K562 (cell line): ENCODE measurements around the gene KATNAL1.

ENCODE experiments used
- CHD4 ChIP-seq: fragments of 200-600 bp; sonication (generic); IDR thresholded peaks from 3 replicates; pipeline ENCODE4 v1.6.1; 2012; ENCODE audit warnings: low read depth, mild to moderate bottlenecking, mixed read lengths, low read length, inconsistent platforms; ENCODE audit not compliant: insufficient read depth, insufficient replicate concordance, poor library complexity, severe bottlenecking
- JUN ChIP-seq, 2 experiments: sonication (generic) in 1 of 2; formaldehyde crosslinking in 1 of 2; IDR thresholded peaks; 2 replicates each; pipeline versions ENCODE4 v1.6.1 to v1.8.0; 2012 to 2022; ENCODE audit warnings: borderline replicate concordance in 2 of 2, mild to moderate bottlenecking in 2 of 2, improper control_type of control experiment in 1 of 2, low read depth in 1 of 2, low read length in 1 of 2, missing genetic modification reagents in 1 of 2
- L3MBTL2 ChIP-seq: fragments of 450-650 bp; IDR thresholded peaks from 2 replicates; pipeline ENCODE4 v1.6.1; 2016; ENCODE audit warnings: mild to moderate bottlenecking, moderate library complexity
- MYNN ChIP-seq, 2 experiments: sonication (generic); formaldehyde crosslinking in 1 of 2; IDR thresholded peaks; 2 replicates each; pipeline versions ENCODE4 v1.5.0 to v1.6.1; 2016 to 2020; ENCODE audit warnings: antibody characterized with exemption in 1 of 2, missing genetic modification reagents in 1 of 2
- NFE2L1 ChIP-seq: fragments of 450-650 bp; IDR thresholded peaks from 2 replicates; pipeline ENCODE4 v1.6.1; 2016; ENCODE audit warnings: missing genetic modification characterization, low read depth, mild to moderate bottlenecking, missing compliant biosample characterization, moderate library complexity, borderline replicate concordance
- TCF7 ChIP-seq: sonication (generic); IDR thresholded peaks from 2 replicates; pipeline ENCODE4 v1.6.1; 2016; ENCODE audit warnings: antibody characterized with exemption, borderline replicate concordance
- ZC3H4 ChIP-seq: sonication (generic); formaldehyde crosslinking; IDR thresholded peaks from 2 replicates; pipeline ENCODE4 v1.9.0; 2021; ENCODE audit warnings: missing genetic modification reagents, borderline replicate concordance
- ZNF217 ChIP-seq: sonication (generic); formaldehyde crosslinking; IDR thresholded peaks from 2 replicates; pipeline ENCODE4 v1.8.0; 2022; ENCODE audit warnings: mild to moderate bottlenecking, missing genetic modification reagents
- TF ChIP-seq, protein P1 (sequence below), 2 experiments: fragments of 450-650 bp in 1 of 2; sonication (generic) in 1 of 2; formaldehyde crosslinking in 1 of 2; IDR thresholded peaks; 2 replicates each; pipeline versions ENCODE4 v1.7.1 to v1.9.0; 2016 to 2022; ENCODE audit warnings: inconsistent platforms in 1 of 2, mild to moderate bottlenecking in 1 of 2, missing genetic modification reagents in 1 of 2
- TF ChIP-seq, protein P2 (sequence below): IDR thresholded peaks from 2 replicates; pipeline ENCODE4 v1.6.1; 2011; ENCODE audit warnings: borderline replicate concordance, low read depth, mild to moderate bottlenecking, moderate library complexity, low read length; ENCODE audit not compliant: insufficient read depth, poor library complexity, severe bottlenecking
- TF ChIP-seq, protein P3 (sequence below), 2 experiments: fragments of 200-800 bp in 1 of 2; sonication (Bioruptor generic) in 1 of 2; sonication (generic) in 1 of 2; formaldehyde crosslinking in 1 of 2; IDR thresholded peaks in 1 of 2; conservative IDR thresholded peaks in 1 of 2; 2 replicates each; pipeline versions ENCODE4 v1.5.0 to v1.6.1; 2016 to 2020; ENCODE audit warnings: missing compliant biosample characterization in 1 of 2, missing genetic modification characterization in 1 of 2, missing genetic modification reagents in 1 of 2
- TF ChIP-seq, protein P4 (sequence below), 3 experiments: IDR thresholded peaks in 2 of 3; conservative IDR thresholded peaks in 1 of 3; 2 replicates each; pipeline ENCODE4 v1.5.1; 2011 to 2012; ENCODE audit warnings: low read length in 3 of 3, mild to moderate bottlenecking in 3 of 3, control low read depth in 2 of 3, improper control_type of control experiment in 1 of 3, inconsistent platforms in 1 of 3, low read depth in 1 of 3, mixed read lengths in 1 of 3, moderate library complexity in 1 of 3; ENCODE audit not compliant: insufficient read depth in 2 of 3

DNA sequence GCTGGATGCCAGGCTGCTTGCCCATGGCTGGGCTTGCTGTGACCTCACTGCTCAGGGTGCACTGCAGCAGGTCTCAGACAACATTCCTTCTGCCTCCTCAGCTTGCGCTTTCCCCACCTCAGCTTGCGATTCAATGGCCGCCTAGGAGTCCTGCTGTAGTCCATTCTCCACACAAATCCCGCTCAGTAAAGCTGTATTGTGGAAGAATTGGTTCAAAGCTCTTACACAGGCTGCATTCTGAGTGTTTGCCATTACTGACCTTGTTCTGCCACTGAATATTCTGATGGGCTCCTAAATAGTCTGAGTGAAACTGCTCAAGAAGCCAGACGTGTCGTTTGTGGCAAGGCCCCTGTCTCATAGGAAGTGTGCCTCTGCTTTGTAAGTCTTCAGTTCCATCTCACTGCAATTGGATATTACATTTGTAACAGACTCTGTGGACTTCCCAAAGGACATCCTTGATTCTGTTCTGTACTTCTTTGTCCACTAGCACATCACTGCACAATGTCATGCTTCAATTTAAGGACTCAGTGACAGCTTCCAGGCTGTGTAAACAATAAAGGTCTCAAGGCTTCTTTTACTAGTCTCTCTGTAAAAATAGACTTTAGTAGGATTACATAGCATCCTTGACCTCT lies 49.8 kb downstream of the KATNAL1 start:
- TF ChIP-seq, protein P1, sequence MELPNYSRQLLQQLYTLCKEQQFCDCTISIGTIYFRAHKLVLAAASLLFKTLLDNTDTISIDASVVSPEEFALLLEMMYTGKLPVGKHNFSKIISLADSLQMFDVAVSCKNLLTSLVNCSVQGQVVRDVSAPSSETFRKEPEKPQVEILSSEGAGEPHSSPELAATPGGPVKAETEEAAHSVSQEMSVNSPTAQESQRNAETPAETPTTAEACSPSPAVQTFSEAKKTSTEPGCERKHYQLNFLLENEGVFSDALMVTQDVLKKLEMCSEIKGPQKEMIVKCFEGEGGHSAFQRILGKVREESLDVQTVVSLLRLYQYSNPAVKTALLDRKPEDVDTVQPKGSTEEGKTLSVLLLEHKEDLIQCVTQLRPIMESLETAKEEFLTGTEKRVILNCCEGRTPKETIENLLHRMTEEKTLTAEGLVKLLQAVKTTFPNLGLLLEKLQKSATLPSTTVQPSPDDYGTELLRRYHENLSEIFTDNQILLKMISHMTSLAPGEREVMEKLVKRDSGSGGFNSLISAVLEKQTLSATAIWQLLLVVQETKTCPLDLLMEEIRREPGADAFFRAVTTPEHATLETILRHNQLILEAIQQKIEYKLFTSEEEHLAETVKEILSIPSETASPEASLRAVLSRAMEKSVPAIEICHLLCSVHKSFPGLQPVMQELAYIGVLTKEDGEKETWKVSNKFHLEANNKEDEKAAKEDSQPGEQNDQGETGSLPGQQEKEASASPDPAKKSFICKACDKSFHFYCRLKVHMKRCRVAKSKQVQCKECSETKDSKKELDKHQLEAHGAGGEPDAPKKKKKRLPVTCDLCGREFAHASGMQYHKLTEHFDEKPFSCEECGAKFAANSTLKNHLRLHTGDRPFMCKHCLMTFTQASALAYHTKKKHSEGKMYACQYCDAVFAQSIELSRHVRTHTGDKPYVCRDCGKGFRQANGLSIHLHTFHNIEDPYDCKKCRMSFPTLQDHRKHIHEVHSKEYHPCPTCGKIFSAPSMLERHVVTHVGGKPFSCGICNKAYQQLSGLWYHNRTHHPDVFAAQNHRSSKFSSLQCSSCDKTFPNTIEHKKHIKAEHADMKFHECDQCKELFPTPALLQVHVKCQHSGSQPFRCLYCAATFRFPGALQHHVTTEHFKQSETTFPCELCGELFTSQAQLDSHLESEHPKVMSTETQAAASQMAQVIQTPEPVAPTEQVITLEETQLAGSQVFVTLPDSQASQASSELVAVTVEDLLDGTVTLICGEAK (IDR thresholded peaks at IDR 0.05): no peak
- TF ChIP-seq, protein P1 (CRISPR knock-in tag; IDR thresholded peaks at IDR 0.05): no peak
- TF ChIP-seq, protein P2, sequence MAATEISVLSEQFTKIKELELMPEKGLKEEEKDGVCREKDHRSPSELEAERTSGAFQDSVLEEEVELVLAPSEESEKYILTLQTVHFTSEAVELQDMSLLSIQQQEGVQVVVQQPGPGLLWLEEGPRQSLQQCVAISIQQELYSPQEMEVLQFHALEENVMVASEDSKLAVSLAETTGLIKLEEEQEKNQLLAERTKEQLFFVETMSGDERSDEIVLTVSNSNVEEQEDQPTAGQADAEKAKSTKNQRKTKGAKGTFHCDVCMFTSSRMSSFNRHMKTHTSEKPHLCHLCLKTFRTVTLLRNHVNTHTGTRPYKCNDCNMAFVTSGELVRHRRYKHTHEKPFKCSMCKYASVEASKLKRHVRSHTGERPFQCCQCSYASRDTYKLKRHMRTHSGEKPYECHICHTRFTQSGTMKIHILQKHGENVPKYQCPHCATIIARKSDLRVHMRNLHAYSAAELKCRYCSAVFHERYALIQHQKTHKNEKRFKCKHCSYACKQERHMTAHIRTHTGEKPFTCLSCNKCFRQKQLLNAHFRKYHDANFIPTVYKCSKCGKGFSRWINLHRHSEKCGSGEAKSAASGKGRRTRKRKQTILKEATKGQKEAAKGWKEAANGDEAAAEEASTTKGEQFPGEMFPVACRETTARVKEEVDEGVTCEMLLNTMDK: no peak
- TF ChIP-seq, protein P3, sequence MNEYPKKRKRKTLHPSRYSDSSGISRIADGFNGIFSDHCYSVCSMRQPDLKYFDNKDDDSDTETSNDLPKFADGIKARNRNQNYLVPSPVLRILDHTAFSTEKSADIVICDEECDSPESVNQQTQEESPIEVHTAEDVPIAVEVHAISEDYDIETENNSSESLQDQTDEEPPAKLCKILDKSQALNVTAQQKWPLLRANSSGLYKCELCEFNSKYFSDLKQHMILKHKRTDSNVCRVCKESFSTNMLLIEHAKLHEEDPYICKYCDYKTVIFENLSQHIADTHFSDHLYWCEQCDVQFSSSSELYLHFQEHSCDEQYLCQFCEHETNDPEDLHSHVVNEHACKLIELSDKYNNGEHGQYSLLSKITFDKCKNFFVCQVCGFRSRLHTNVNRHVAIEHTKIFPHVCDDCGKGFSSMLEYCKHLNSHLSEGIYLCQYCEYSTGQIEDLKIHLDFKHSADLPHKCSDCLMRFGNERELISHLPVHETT (CRISPR knock-in tag; conservative IDR thresholded peaks at IDR 0.05 in 1 of 2, IDR thresholded peaks at IDR 0.05 in 1 of 2): no peak
- TF ChIP-seq NFE2L1: no peak
- no peak for TF ChIP-seq L3MBTL2
- no peak for TF ChIP-seq TCF7
- no peak for TF ChIP-seq ZC3H4 (CRISPR knock-in tag)
- TF ChIP-seq MYNN (IDR thresholded peaks at IDR 0.05): no peak
- TF ChIP-seq MYNN (CRISPR knock-in tag; IDR thresholded peaks at IDR 0.05): no peak
- TF ChIP-seq CHD4: no peak
- TF ChIP-seq, protein P4, sequence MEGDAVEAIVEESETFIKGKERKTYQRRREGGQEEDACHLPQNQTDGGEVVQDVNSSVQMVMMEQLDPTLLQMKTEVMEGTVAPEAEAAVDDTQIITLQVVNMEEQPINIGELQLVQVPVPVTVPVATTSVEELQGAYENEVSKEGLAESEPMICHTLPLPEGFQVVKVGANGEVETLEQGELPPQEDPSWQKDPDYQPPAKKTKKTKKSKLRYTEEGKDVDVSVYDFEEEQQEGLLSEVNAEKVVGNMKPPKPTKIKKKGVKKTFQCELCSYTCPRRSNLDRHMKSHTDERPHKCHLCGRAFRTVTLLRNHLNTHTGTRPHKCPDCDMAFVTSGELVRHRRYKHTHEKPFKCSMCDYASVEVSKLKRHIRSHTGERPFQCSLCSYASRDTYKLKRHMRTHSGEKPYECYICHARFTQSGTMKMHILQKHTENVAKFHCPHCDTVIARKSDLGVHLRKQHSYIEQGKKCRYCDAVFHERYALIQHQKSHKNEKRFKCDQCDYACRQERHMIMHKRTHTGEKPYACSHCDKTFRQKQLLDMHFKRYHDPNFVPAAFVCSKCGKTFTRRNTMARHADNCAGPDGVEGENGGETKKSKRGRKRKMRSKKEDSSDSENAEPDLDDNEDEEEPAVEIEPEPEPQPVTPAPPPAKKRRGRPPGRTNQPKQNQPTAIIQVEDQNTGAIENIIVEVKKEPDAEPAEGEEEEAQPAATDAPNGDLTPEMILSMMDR (IDR thresholded peaks at IDR 0.05 in 2 of 3, conservative IDR thresholded peaks at IDR 0.05 in 1 of 3; ENCODE audit: insufficient read depth in 2 of 3, low read depth in 1 of 3, low read length in 3 of 3): no peak
- TF ChIP-seq ZNF217 (CRISPR knock-in tag): no peak
- no peak for TF ChIP-seq JUN (IDR thresholded peaks at IDR 0.05; ENCODE audit: borderline replicate concordance, low read depth, low read length)
- TF ChIP-seq JUN (CRISPR knock-in tag; IDR thresholded peaks at IDR 0.05; ENCODE audit: borderline replicate concordance): no peak
